ENCODE measurements around the gene SEMA3C. TPM values are rescaled to one million over a fixed set of nuclear protein-coding genes. Genes with fewer than 3 reads are reported as not detected.

Gene SEMA3C
- total RNA-seq, 1 experiment from 2014 or later: 116 TPM

DNA sequence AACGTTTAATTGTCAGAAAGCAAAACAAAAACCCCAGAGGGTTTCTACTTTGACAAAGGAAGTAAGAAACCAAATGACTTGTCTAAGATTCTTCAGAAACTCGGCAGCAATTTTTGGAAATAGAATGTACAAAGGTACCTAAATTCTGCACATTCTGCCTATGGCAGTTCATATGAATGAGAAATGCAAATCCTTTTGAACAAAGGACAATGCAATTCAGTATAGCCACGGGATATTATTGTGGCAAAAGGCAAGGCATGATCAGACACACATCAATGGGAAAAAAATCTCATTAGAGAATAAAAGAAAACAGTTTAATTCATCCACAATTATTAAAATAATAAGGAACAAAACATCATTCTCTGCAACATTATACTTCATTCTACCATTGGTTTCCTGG is 93.4 kb downstream of the SEMA3C start:
- DNase-seq (ENCODE audit: low read depth): no peak

DNA sequence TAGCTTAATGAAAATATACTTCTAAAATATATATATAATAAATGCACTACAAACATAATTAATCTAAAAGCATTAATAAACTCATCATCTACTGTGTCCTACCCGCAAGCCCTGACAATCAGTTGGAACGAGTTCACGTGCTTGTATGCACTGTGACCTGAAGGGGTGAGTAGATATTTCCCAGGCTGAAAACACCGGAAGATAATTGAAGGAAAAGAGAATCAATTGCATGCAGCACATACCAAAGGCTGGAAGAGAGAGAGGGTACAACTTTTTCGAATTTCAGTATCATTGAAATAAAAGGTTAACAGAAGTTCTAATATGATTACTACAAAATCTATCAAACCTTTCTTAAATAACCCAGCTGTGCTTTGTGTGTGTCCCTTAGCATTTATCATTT is 94.6 kb downstream of the SEMA3C start:
- no peak for DNase-seq (ENCODE audit: low read depth)

- no peak for DNase-seq (ENCODE audit: low read depth)
Measured at GRCh38 chr7:80823057-80823456, 95.8 kb downstream of the SEMA3C start.

- no peak for DNase-seq (ENCODE audit: low read depth)
Measured at GRCh38 chr7:80821771-80822319, 97.0 kb downstream of the SEMA3C start.

- DNase-seq (ENCODE audit: low read depth): no peak
Measured at GRCh38 chr7:80819503-80819902, 99.3 kb downstream of the SEMA3C start.

- DNase-seq (ENCODE audit: low read depth): no peak
Measured at GRCh38 chr7:80818181-80818580, 100.7 kb downstream of the SEMA3C start.

DNA sequence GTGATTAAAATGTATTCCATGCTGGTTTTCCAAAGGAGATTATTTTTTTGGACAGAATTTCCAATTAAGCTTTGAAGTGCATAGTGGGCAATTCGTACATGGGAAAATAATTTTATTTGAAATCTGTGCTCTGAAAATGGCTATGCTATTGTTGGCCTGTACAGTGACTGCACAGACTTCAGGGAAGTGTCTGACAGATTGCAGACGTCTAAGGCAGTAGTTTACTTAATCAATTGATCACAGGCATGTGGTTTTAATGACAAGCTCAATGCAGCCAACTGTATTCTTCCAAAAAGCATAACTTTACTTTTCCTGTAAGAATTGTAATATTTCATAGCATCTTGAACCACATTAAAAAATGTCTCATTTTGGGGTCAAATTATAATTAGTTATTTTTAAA is 102.0 kb downstream of the SEMA3C start:
- DNase-seq (ENCODE audit: low read depth): no peak

DNA sequence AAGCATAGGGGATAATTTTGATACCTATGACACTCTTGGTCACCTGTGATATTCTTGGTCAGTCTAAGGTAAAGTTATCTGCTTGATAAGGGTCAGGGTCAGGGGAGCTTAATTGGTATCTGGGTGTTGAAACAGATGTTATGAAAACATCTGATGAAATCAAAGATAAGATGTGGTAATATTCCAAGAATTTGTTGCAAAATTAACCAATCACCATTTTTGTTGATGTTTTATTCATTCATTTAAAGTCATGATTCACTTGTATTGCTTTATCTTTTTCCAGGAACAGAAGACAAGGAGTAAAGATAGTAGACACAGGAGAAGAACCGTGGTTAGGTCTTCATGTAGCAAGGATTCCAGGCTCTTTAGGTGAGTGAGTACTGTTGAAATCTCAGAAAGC is 103.1 kb downstream of the SEMA3C start:
- no peak for DNase-seq (ENCODE audit: low read depth)

DNA sequence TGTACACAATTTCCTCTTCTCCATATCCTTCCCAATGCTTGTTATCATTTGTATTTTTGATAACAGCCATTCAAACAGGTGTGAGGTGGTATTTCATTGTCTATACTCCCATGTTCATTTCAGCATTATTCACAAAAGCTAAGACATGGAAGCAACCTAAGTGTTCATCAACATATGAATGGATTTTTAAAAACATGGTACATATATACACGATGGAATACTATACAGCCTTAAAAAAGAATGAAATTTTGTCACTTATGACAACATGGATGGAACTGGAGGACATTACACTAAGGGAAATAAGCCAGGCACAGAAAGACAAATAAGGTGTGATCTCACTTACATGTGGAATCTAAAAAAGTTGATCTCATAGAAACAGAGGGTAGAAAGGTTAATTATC is 109.3 kb downstream of the SEMA3C start:
- DNase-seq (ENCODE audit: low read depth): no peak

- peak; percentile 45 for DNase-seq (ENCODE audit: low read depth)
Measured at GRCh38 chr7:80807166-80807900, 111.5 kb downstream of the SEMA3C start.

- no peak for DNase-seq (ENCODE audit: low read depth)
Measured at GRCh38 chr7:80806663-80807062, 112.2 kb downstream of the SEMA3C start.

DNA sequence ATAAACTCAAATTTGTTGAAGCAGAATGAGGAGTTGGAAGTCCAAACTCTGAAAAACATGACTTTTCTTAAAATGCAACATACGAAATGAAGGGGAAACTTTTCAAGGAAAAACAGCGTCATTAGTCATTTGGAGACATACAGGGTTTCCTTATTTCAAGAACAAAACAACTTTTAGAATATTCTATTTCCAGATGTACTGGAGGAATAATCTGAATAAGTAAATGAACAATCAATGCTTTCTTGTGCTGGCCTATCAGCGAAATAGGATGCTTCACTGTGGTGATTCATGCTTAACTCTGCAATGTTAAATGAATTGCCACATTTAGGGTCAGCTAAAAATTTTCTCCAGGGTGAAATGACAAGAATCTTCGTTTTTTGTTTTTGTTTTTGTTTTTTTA is 114.3 kb downstream of the SEMA3C start:
- DNase-seq (ENCODE audit: low read depth): no peak

DNA sequence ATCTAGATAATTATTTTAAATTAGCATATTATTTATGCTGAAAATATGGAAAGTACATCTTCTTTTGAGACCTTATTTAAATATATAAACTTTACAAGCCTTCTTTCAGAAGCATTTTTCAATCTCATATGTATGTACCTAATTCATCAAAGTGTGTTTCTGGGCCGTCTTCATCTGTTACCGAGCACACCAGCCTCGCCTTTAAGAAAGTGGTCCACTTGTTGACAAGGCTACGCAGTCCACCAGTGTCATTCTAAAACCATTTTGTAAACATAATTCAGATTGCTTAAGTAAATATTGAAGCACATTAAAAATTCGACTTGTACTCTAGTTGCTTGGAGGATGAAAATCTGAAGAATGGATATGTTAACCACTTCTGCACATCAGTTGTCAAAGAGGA is 116.3 kb downstream of the SEMA3C start:
- DNase-seq (ENCODE audit: low read depth): no peak

GRCh38 chr7:80794631-80795573 is 123.9 kb downstream of the SEMA3C start:
- no peak for DNase-seq (ENCODE audit: low read depth)

GRCh38 chr7:80791509-80791929 is 127.3 kb downstream of the SEMA3C start:
- DNase-seq (ENCODE audit: low read depth): no peak

DNA sequence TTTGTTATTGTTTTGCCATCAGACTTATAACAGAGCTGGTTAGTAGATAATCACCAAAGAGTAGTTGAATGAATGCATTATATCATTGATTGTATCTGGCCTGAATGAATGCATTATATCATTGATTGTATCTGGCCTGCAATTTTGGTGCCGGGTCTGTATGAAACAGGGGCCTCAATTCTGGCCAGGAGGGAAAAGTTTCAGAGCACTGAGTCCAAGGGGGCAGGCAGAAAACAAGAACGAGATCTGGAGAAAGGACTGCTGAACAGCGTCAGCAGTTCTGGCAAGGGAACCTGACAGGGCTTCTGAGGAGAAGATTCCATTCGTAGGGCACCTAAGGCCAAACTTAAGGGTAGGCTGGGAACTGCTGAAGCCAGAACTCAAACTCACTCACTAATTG is 128.0 kb downstream of the SEMA3C start:
- no peak for DNase-seq (ENCODE audit: low read depth)

DNA sequence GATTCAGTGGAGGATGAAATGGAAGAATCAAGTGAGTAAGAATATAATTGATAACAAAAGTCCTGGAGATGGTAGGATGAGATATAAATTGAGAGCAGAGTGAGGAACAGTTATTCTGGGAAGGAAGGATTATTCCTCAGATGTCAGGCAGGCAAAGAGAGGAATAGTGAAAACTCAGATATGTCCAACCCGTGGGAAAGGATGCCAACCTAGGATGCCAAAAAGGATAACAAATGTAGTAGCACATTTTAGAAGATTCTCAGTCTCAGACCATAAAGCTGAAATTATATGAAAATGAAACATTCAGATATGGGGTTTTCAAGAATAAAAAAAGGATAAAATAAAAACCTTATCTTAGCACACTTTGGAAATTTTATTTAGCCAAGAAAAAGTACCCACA is 131.1 kb downstream of the SEMA3C start:
- DNase-seq (ENCODE audit: low read depth): no peak

GRCh38 chr7:80785961-80786536 is 132.8 kb downstream of the SEMA3C start:
- no peak for DNase-seq (ENCODE audit: low read depth)

GRCh38 chr7:80785276-80785675 is 133.6 kb downstream of the SEMA3C start:
- no peak for DNase-seq (ENCODE audit: low read depth)

- DNase-seq (ENCODE audit: low read depth): peak; percentile 42
Measured at GRCh38 chr7:80783678-80784327, 135.0 kb downstream of the SEMA3C start.

DNA sequence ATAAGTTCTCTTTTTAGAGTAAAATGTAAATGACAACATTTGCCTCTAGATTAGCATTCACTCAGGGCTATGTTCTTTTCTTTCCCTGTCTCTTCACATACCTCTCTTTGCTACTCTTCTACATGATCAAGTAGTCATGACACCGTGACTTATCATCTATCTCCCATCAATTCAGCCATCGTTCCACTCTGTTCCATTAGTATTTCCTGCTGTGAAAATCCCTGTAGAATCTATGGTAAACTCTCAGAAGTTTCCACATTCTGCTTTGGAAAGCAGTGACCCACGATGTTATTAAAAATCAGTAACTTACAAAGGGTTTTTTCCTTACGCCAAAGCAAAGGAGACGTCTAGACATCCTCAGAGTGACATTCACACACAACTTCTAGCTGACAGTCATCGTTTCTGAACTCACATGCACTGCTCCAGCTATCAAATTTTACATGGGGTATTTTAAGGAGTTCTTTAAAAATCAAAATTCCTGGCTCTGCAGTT is 135.6 kb downstream of the SEMA3C start:
- no peak for DNase-seq (ENCODE audit: low read depth)

- peak; percentile 99 for DNase-seq (ENCODE audit: low read depth)
Measured at GRCh38 chr7:80781561-80781979, 137.3 kb downstream of the SEMA3C start.
